ENCODE results near the gene TRAPPC3L.

GRCh38 chr6:116461331-116461931 is 84.1 kb downstream of the TRAPPC3L start, which contains the start of gene CALHM6:
- TF ChIP-seq CTCF (IDR thresholded peaks at IDR 0.05 in 4 of 5, conservative IDR thresholded peaks at IDR 0.05 in 1 of 5) (no peak), POLR2A (IDR thresholded peaks at IDR 0.05) (no peak)

Data from gastrocnemius medialis (tissue), 4 donors.